Measurements from ENCODE around the gene ZNF804A.

The ZNF804A gene

DNA sequence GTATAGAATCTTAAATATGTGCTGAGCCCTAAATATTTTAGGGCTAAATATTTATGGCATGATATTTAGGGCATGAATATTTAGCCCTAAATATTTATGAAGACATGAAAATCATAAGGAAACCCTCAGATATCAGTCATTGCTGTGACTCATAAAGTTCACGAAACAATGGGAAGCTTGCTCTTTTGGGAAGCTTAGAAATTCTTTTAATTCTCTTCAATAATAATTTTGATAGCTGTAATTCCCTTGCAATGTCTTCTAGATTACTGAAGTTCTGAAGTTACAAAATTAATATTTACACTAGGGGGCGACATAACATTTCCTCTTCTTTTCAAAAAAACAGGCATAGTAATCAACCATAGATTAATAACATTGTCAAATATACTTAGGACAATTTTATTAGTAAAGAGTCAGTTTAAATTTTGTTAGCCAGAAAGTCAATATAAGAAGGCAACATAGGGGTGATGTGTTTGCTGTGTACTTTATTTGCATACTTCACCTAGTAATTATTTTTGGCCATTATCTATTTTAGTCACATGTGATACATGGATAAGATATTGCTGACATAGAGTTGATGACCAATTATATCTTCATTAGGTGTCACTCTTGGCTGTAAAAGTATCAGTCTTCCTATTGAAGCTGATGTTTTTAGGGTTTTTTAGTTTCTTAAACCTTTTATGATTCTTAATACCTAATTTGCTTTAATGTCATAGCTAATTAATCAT, 13.2 kb downstream of the ZNF804A start:
- no peak for DNase-seq (ENCODE audit: low read depth)

DNA sequence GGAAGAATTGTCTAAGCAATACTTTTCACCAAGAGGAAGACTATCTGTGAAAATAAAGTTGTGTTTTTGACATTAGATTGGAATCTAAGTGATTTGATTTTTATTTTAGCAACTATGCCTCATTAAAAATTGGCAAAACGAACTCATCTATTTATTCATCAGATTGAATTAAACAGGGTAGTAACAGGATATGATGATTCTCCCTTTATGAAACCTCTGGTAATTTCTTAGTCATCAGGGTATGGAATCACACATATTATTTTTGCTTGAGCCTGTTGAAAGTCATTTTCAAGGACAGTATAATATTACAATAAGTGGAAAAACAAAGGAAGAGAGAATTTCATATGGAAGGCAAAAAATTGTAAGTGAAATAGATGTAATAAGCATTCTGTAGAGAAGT, 22.0 kb downstream of the ZNF804A start:
- no peak for DNase-seq (ENCODE audit: low read depth)

DNA sequence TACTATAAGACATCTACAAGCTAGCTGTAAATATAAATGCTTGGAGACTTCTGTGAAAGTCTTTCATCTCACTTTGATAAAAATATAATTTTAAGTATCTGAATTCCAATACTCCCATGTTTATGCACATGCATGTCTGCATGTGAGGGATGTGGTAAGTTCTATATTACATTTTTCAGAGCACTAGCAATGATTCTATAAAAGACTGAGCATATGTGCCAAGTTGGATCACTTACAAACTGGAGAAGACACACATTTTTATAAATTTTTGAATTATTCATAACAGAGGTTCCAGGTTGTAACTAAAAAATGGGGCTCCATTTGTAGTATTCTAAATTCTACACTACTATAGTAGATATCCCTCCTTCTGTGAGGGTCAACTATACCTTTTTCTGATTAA, 26.0 kb downstream of the ZNF804A start:
- DNase-seq (ENCODE audit: low read depth): no peak

DNA sequence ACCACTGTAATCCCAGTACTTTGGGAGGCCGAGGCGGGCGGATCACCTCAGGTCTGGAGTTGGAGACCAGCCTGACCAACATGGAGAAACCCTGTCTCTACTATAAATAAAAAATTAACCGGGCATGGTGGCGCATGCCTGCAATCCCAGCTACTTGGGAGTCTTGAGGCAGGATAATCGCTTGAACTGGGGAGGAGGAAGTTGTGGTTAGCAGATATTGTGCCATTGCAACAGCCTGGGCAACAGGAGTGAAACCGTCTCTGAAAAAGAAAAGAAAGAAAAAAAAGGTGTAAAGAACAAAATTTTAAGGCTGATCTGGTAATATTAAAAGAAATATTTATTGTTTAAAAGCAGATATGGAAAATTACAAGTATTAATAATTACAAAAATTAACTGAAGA, 29.7 kb downstream of the ZNF804A start:
- no peak for DNase-seq (ENCODE audit: low read depth)

DNA sequence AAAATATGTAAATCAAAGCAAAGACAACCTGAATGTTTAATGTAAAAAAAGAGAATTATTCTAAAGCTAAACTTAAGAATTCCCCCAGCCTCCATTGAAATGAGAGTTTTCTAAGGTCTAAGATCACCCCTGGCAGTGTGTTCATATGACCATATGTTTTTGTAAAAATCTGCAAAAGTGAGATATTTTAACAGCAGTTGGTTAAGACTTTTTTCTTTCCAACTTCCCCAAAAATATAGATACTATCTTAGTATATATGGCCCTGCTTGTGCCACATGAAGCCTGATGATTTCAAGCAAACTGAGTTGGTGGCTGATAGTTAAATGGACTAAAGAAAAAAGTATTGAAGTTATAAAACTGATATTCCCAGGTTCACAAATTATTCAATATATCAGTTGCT, 35.4 kb downstream of the ZNF804A start:
- DNase-seq (ENCODE audit: low read depth): no peak

DNA sequence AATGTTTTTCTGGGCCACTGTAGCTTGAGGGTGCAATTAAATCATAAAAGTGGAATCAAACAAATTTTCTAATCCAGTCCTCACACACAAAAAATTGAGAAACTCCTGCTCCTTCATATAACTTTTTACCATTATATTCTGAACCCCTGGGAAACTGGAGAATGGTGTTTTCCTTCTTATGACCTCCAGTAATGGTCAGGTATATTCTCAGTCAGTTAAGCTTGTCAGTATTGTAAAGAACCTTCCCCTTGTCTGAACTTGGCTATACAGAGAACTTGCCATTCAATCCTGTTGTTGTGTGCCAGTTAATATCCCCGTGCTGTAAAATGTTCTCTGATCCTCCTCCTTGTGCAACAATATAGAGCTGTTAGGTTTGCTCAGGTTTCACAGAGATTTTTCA, 39.5 kb downstream of the ZNF804A start:
- DNase-seq (ENCODE audit: low read depth): no peak

DNA sequence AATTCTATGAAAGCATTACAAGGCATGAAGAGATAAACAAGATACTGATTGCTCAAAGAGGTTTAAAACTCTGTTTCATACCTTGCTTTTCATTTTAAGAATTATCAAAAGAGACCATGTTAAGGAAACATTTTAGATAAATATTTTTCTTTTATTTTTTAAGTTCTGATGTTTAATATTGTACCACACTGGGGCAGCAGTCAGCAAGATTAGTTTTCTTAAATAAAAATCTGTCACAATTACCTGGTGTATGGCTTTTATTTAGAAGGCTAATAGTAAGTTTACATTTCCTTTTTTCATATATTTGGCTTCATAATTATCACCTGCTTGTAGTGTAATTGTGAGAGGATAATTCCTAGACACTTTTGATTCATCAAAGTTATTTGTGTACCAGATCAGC, 46.4 kb downstream of the ZNF804A start:
- DNase-seq (ENCODE audit: low read depth): no peak

DNA sequence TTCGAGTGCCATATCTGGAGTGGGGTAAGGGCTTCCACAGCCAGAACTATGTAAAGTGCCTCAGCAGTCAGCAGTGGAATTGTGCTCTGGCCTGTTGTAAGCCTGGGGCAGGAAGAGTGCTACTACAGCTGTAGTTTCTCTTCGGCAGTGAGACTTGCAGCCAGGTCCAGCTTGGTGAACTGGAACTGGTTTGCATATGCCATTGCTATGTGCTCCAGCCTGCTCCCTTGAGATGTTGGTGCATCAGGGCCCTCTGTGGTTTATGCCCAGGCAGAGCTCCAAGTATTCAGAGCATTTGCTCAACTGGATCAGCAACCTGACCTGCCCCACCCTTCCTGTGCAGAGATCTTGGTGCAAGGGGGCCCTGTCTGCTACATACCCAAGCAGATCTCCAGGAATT, 47.8 kb downstream of the ZNF804A start:
- DNase-seq (ENCODE audit: low read depth): no peak

DNA sequence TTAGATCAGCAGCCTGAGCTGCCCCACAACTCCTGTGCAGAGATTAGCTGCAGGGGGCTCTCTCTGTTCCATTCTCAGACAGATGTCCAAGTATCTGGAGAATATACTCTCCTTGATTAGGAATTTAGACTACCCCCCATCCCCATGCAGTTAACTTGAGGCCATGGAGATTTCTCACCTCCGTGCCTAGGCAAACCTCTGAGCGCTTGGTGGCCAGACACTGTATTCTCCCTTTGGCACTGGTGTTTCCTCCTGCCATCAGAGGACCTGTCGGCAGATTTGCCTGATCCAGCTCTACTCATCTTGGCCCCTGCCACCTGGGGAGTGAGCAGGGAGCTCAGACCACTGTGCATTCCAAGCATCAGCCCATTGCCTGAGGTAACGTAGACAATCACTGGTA, 48.3 kb downstream of the ZNF804A start:
- DNase-seq (ENCODE audit: low read depth): no peak

DNA sequence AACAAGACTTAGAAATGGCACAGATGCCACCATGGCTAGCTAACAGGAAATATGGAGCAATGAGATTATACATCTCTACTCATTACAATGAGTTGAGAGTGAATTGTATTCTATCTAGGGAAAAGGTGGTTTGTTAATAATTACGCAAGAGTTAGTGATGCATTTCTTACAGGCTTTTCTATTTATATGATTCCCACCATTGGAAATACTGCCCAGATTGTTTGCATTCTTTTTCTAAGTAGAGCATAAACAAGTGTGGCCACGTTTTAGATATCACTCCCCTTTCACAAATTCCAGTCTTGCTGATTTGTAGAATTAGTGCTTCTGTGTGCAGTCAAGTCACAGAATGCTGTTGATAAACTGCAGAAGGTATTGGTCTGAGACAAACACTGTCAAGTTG, 56.6 kb downstream of the ZNF804A start:
- DNase-seq (ENCODE audit: low read depth): no peak

DNA sequence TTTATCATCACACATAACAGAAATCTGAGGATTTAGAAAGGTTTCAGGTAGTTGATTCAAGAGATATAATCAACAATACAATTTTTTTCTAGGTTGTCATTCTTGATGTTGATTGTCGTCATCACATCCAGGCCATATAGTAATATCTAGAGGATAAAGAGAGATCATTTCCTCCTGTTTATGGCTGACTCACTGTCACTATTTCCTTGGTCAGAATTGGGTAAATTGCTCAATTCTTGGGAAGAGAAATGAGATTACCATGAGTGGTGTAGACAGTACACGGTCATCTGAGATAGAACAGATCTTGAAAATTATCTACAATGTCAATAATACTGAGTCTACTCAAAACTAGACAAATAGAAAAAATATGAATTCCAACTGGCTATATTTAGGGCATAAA, 78.8 kb downstream of the ZNF804A start:
- DNase-seq (ENCODE audit: low read depth): no peak

DNA sequence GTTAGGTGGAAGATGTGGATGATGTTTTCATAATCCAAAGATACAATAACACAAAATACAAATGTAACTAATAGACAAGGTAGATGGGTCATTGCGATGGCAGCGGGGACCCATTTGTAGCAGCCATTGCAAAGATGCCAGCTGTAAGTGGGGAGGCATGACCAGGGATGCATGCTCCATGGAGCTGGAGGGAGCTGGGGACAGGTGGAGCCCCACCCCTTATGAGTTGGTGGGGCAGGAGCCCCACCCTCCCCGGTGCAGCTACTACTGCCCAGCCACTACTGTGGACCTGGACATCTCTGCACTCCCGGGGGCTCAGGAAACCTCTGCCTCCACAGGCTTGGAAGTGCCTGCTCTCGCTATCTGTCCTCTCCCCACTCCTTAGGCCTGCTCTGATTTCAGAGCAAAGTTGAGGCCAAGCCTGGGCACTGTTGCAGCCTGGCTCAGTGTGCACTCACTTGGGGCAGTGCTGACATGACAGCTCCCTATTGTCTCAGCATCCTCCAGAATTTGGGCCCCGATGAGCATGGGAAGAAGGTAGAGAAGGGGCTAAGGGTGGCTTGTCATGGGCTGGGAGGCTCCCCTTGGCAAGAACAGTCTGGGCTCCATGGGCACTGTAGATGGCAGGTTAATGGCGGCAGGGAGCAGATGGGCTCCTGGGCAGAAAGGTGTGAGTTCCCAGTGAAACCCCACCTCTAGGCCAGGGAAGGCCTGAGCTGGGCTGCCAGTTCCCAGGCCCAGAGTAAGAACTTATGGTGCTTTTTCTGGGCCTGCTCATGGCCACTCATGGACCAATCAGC, 81.1 kb downstream of the ZNF804A start:
- no peak for DNase-seq (ENCODE audit: low read depth)

DNA sequence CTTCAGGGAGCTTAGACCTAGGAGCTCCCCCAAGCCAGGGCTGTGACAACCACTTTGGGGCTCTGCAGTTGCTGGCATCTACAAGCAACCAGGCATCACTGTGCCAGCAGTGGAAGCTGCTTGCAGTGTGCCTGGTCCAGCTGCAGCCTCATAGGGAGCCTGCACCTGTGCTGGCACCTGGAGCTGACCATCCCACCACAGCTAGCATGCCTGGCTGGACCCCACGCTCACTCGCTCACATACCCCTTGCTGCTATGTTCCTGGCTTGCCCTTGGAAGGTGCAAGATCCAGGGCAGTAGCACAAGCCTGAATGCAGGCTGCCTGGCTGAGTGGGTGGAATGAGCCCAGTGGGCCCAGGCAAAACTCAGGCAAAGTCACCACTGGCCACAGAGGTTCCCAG, 82.5 kb downstream of the ZNF804A start:
- DNase-seq (ENCODE audit: low read depth): no peak

DNA sequence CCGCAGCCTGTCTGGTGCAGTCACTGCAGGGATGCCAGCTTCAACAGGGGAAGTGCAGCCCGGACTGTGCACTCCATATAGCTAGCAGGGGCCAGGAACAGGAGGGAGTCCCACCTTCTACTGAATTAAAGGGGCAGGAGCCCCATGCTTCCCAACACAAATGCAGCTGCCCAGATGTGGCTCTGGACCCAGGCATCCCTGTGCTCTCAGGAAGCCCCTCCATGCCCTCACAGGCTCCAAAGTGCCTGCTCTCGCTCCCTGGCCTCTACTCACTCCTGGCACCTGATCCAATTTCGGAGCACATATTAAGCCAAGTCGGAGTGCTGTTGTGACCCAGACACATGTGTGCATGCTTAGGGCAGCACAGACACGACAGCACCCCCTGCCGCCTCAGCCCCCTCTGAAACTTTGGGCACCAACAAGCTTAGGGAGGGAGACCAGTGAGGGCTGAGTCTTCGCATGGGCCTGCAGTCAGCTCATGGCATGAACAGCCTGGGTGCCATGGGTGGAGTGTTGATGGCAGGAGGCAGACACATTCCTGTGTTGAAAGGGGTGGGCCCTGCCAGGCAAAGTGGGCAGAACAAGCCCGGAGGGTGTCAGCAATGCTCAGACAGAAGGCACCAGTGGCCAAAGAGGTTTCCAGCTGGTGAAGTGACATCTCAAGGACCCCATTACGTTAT, 83.5 kb downstream of the ZNF804A start:
- no peak for DNase-seq (ENCODE audit: low read depth)

DNA sequence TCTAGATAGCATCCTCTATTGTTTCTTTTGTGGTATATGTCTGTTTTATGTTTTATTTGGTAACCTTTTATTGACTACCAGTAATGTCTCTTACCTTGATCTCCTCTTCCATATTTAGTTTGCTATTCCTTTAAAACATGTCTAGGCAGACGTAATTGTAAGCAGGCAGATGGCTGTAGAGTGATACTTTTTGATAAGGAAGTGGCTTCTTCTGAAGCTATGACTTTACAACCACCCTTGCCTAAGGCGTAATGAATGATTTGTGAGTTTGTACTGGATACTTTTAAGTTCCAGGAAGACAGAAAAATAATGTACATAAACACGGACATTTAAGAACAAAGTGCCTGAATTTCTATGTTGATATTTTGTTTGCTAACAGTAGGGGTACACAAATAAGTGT, 85.6 kb downstream of the ZNF804A start:
- no peak for DNase-seq (ENCODE audit: low read depth)

DNA sequence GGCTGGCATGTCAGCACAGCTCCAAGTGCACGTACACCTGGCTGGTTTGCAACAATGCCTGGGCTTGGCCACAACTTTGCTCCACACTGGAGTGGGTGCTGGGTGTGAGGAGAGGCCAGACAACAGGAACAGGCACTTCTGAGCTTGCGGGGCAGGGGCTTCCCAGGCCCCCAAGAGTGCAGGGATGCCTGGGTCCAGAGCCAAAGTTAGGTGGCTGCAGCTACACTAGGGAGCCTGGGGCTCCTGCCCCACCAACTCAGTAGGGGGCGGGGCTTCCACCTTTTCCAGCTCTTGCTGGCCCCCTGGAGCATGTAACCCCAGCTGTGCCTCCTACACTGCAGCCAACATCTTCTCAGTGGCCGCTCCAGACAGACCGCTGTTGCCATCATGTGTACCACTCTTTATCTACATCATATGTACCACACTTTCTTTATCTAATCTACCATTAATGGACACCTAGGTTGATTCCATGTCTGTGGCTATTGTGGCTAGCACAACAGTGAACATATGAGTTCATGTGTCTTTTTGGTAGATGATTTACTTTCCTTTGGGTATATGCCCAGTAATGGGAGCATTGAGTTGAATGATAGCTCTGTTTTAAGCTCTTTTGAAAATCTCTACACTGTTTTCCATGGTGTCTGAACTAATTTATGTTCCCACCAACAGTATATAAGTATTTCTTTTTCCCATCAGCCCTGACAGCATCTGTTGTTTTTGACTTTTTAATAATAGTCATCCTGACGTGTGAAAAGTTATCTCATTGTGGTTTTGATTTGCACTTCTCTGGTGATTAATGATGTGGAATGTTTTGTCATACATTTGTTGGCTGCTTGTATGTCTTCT, 87.9 kb downstream of the ZNF804A start:
- DNase-seq (ENCODE audit: low read depth): no peak

DNA sequence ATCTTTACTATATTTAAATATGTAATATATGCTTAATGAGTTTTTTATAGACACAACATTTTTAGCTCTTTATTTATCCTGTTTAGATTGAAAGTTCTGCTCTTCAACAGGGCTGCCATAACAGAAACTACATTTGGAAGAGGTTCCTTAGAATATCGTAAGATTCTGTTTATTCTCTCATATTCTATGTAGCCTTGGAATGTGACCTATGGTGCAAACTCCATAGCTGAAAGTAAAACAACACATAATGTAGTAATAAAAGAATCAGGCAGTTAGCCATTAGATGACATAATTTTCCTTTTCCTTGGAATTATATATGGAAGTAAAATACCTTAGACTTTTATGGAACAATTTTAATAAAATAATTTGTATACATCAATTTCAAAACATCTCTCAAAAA, 91.3 kb downstream of the ZNF804A start:
- no peak for DNase-seq (ENCODE audit: low read depth)

DNA sequence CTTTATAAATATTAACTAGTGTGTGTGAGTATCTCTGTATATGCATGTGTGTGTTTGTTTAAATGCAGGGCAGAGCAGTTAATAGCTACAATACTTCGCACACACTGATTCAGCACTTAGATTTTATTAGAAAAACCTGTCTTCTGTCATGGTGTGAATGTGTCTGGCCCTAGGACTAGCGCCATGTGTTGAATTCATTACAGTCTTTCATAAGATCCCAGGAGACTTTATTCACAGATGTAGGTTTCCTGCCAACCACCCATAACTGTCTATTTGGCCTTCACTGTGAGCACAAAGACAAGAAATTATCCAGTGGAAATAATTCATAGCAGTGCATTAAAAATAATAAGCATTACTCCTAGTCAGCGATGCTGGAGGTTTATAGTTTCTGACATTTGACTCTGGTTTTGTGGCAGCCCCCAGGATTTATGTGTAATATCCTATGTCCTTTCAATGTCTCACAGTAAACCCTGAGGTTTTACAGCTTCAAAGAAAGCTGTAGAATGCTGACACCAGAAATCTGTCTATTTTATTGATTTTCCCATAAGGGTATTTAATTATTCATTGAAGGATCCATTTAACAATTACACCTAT, 93.9 kb downstream of the ZNF804A start:
- DNase-seq (ENCODE audit: low read depth): no peak

DNA sequence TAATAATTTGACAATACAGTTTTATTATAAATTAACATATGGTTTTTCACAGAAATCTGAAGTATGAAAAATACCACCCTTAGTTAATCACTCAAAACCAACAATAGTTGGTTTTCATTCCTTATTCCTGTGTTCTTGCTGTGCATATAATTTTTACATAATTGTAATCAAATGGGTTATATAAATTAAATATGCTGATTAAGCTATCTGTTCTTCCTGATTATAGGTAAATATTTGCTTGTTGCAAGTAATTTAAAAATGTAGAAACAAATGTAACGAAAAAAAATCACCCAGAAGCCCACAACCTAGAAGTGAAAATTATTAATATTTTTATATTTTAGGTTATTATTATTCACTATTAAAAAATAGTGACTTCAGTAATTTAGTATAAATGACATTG, 98.3 kb downstream of the ZNF804A start:
- no peak for DNase-seq (ENCODE audit: low read depth)

DNA sequence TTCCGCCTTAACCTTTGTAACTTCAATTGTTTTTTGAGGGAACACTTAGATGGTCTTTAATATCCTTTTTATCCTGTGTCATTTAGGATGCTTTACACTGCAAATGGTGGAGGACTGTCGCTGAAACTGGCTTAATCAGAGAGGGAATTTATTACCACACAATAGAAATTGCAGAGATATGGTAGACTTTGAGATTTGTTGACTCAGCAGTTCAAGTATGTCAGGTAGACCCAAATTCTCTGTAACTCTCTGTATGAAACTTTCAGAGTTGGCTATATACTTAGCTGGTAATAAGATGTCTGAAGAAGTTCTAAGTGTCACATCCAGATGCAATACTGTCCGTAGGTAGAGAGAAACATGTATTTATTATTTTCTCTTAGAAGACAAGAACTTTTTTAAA, 100.1 kb downstream of the ZNF804A start:
- no peak for DNase-seq (ENCODE audit: low read depth)

DNA sequence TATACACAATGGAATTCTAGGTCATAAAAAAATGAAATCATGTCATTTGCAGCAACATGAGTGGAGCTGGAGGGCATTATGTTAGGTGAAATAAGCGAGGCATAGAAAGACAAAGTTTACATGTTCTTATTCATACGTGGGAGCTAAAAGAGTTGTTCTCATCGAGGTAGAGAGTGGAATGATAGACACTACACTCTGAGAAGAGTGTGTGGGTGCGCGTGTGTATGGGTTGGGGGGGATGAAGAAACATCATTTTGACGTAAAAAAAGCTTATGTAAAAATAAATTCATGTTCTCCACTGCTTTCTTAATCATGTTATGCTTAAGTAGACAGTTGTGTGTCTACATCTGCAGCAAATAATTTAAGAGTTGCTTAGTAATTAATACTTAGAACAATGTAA, 123.6 kb downstream of the ZNF804A start:
- DNase-seq (ENCODE audit: low read depth): no peak

DNA sequence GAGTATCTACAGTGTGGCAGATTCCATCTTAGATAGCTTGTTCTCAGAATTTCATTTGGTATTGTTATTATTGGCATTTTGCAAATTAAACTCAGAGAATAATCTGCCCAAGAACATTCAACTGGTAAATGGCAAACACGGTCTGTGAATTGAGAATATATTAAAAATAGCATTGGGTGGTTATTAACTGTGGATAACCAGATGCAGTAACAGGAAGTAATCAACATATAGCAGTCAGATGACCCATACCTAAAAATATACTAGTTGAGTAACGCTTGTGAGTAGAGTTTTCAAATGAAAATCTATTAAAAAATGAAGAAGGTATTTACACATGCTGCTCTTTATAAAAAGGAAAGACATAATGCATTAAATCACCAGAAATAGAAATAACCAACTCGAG, 129.5 kb downstream of the ZNF804A start:
- DNase-seq (ENCODE audit: low read depth): no peak
